Astrocyte of the cerebellum (primary cell): ENCODE results near the gene NPHP4.

Experiments
- DNase-seq: peaks from one replicate; pipeline ENCODE4 v3.0.0-alpha.2; 2011; ENCODE audit warnings: low read depth
- H3K4me3 ChIP-seq: 2 replicates; pipeline ENCODE4 v1.5.1; 2011; ENCODE audit warnings: mild to moderate bottlenecking, low read depth, low read length, moderate library complexity
- in situ Hi-C: cut with HindIII; loops from 2 replicates; pipeline ENCODE4 v1.10.0; 2017; ENCODE audit warnings: low sequenced_read_pairs
- TF ChIP-seq, protein P1 (sequence below): IDR thresholded peaks from 2 replicates; pipeline ENCODE4 v1.5.1; 2012; ENCODE audit warnings: low read length, low read depth, moderate library complexity, mild to moderate bottlenecking; ENCODE audit errors: missing control alignments

Gene NPHP4

DNA sequence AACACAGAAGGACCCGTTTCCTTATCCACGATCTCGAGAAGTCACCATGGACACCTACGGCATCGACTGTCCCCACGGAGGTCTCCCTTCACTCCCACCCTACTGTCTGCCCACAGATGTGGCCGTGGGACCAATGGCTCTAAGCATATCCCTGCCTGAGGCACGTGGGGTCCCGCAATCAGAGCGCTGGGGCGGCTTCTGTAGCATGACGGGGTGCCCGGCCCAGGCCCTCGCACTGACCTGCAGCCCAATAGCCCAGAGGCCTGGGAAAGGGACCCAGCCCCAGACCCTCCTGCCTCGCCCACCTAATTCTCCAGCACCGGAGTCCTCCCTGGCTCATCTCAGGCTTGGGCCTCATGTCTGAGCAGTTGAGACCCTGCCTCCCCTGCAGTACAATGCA lies 132.5 kb downstream of the NPHP4 start:
- H3K4me3 ChIP-seq: no peak overlapping the region
- TF ChIP-seq, protein P1, sequence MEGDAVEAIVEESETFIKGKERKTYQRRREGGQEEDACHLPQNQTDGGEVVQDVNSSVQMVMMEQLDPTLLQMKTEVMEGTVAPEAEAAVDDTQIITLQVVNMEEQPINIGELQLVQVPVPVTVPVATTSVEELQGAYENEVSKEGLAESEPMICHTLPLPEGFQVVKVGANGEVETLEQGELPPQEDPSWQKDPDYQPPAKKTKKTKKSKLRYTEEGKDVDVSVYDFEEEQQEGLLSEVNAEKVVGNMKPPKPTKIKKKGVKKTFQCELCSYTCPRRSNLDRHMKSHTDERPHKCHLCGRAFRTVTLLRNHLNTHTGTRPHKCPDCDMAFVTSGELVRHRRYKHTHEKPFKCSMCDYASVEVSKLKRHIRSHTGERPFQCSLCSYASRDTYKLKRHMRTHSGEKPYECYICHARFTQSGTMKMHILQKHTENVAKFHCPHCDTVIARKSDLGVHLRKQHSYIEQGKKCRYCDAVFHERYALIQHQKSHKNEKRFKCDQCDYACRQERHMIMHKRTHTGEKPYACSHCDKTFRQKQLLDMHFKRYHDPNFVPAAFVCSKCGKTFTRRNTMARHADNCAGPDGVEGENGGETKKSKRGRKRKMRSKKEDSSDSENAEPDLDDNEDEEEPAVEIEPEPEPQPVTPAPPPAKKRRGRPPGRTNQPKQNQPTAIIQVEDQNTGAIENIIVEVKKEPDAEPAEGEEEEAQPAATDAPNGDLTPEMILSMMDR: no peak
- in situ Hi-C loops: no loop called here
- no peak for DNase-seq

DNA sequence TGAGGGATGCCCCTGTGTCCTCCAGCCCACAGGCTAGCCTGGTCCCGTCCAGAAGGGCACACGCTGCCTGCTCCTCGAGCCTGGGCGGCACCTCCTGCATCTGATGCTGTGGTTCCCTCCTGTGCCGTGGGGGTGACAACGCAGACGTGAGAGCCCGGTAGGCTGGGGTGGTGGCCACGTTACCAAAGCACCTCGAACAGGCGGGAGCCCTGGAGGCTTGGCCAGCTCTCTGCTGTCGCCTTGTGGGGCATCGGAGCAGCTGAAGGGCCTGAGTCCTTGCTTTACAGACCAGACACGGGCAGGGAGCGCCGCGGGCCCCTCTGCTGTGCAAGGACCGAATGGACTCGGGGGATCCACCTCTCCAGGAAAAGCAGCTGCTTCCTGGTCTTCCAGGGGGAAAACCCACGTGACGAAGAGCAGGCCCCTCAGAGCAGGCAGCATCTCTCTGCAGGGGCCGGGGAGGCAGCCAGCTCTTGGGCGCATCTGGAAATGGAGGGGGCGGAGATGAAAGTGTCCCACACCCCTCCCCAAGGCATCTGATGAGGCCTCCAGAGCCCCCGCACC lies 133.3 kb downstream of the NPHP4 start:
- no peak overlapping the region for H3K4me3 ChIP-seq
- in situ Hi-C loops: no loop called here
- DNase-seq: no peak
- TF ChIP-seq, protein P1: no peak

DNA sequence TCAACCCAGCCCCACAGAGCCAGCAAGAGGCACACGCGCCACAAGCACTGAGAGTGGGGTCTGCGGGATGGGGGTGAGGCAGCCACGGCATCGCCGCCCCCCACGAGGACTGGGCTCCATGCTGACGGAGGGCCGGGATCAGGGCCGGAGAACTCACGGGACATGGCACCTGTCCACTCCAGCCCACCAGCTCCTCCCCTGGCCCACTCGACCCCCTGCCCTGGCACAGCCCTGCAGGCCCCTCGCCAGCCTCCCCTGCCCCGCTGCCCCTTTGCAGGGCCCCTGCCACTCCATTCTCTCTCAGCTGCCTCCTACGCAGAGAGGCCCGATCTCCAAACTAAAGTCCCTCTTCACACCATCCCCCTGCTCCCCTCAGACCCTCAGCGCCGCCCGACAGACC lies 134.0 kb downstream of the NPHP4 start:
- TF ChIP-seq, protein P1: no peak
- no peak for DNase-seq
- in situ Hi-C loops: no loop called here
- no peak overlapping the region for H3K4me3 ChIP-seq

GRCh38 chr1:5857508-5858090 lies 134.6 kb downstream of the NPHP4 start:
- in situ Hi-C loops: no loop called here
- TF ChIP-seq, protein P1: no peak
- DNase-seq: no peak

GRCh38 chr1:5857011-5857410 lies 135.2 kb downstream of the NPHP4 start:
- DNase-seq: no peak
- TF ChIP-seq, protein P1: no peak
- in situ Hi-C loops: no loop called here
- H3K4me3 ChIP-seq: no peak overlapping the region

More at GRCh38 chr1:5857508-5858090, 134.6 kb downstream of the NPHP4 start:
- H3K4me3 ChIP-seq: no peak overlapping the region

GRCh38 chr1:5856246-5856815 lies 135.9 kb downstream of the NPHP4 start:
- TF ChIP-seq, protein P1: no peak
- DNase-seq: no peak
- in situ Hi-C loops: no loop called here
- no peak overlapping the region for H3K4me3 ChIP-seq
